K562 (cell line): ENCODE data around the gene PLPP1. TPM values are rescaled to one million over a fixed set of nuclear protein-coding genes. Genes with fewer than 3 reads are reported as not detected.

Source experiments
- ATAC-seq: fragments of 200-7000 bp; cut with Tn5 transposase; 3 replicates; pipeline ENCODE4 v1.9.1; 2020; ENCODE audit warnings: moderate library complexity
- BruUV-seq: library from RNA; stranded (reverse); fragments of 400-500 nt; replicated peaks from 2 replicates; lab custom pipeline; 2021; lab: Mats Ljungman, UMichigan
- CTCF ChIA-PET: fragments of 300-600 bp; formaldehyde crosslinking; extraction: SDS; loops from one replicate; lab custom pipeline; 2021; ENCODE audit warnings: low intra/inter-chr PET ratio; lab: Yijun Ruan, JAX
- POLR2A ChIA-PET: fragments of 300-600, 350-650 bp; sonication (Branson Sonifier 250); formaldehyde crosslinking; extraction: SDS; loops from one replicate; lab custom pipeline; 2021; ENCODE audit warnings: antibody characterized with exemption, inconsistent platforms; lab: Yijun Ruan, JAX
- DNase-seq, 4 experiments: peaks; one replicate each; pipeline versions ENCODE4 v3.0.0 to v3.0.0-alpha.2; 2011 to 2018; ENCODE audit warnings: low spot score in 3 of 4, mixed read lengths in 3 of 4; ENCODE audit errors: extremely low read depth in 1 of 4
- FAIRE-seq: peaks from 2 replicates; lab custom pipeline; 2011; peaks lifted over from hg19 to GRCh38; lab: Jason Lieb, UNC
- H2AFZ ChIP-seq: 2 replicates; pipeline ENCODE4 v1.6.0; 2011; ENCODE audit warnings: low read depth, low read length, control low read depth, inconsistent platforms
- H3K27ac ChIP-seq: fragments of 200-600 bp; 3 replicates; pipeline ENCODE4 v1.8.0; 2011; ENCODE audit warnings: low read depth, mild to moderate bottlenecking, control low read depth, inconsistent platforms, low read length, moderate library complexity, mixed read lengths; ENCODE audit errors: extremely low read depth
- H3K27me3 ChIP-seq, 2 experiments: fragments of 300-600 bp in 1 of 2; 2 replicates in 1 of 2; 3 replicates in 1 of 2; pipeline versions ENCODE4 v1.6.0 to v1.8.0; 2011; ENCODE audit warnings: inconsistent platforms in 2 of 2, low read length in 2 of 2, mild to moderate bottlenecking in 1 of 2, mixed read lengths in 1 of 2, moderate library complexity in 1 of 2; ENCODE audit not compliant: control insufficient read depth in 2 of 2, insufficient read depth in 2 of 2
- H3K36me3 ChIP-seq: fragments of 300-600 bp; 3 replicates; pipeline ENCODE4 v1.8.0; 2011; ENCODE audit warnings: mild to moderate bottlenecking, low read length, inconsistent platforms; ENCODE audit not compliant: control insufficient read depth, insufficient read depth
- H3K4me1 ChIP-seq, 2 experiments: fragments of 200-600 bp in 1 of 2; replicated peaks in 1 of 2; 2 replicates in 1 of 2; 3 replicates in 1 of 2; pipeline versions ENCODE4 v1.5.1 to v1.8.0; 2011; ENCODE audit warnings: inconsistent platforms in 2 of 2, low read length in 2 of 2, mild to moderate bottlenecking in 1 of 2, mixed read lengths in 1 of 2, moderate library complexity in 1 of 2; ENCODE audit not compliant: control insufficient read depth in 2 of 2, insufficient read depth in 2 of 2
- H3K4me2 ChIP-seq: 2 replicates; pipeline ENCODE4 v1.6.1; 2011; ENCODE audit warnings: low read length, control low read depth, inconsistent platforms, mixed read lengths; ENCODE audit not compliant: insufficient read depth
- H3K4me3 ChIP-seq: fragments of 200-600 bp; sonication (generic), shearing (Covaris generic); 2 replicates; pipeline ENCODE4 v1.5.1; 2016; ENCODE audit warnings: control low read depth, inconsistent platforms
- H3K79me2 ChIP-seq: fragments of 200-600 bp; 3 replicates; pipeline ENCODE4 v1.8.0; 2011; ENCODE audit warnings: low read length, inconsistent platforms; ENCODE audit not compliant: control insufficient read depth, insufficient read depth
- H3K9ac ChIP-seq, 2 experiments: 2 replicates each; pipeline versions ENCODE4 v1.6.0 to v1.6.1; 2011; ENCODE audit warnings: low read depth in 2 of 2, low read length in 2 of 2, control low read depth in 1 of 2, inconsistent platforms in 1 of 2, mild to moderate bottlenecking in 1 of 2, mixed read lengths in 1 of 2; ENCODE audit not compliant: insufficient read depth in 1 of 2
- H3K9me1 ChIP-seq: one replicate; pipeline ENCODE4 v1.6.0; 2011; ENCODE audit warnings: inconsistent platforms, mild to moderate bottlenecking, low read length, moderate library complexity; ENCODE audit not compliant: control insufficient read depth, insufficient read depth
- H3K9me3 ChIP-seq: replicated peaks from 2 replicates; pipeline ENCODE4 v1.5.1; 2011; ENCODE audit warnings: low read depth, low read length, inconsistent platforms; ENCODE audit not compliant: control insufficient read depth, insufficient read depth
- H4K20me1 ChIP-seq: replicated peaks from 2 replicates; pipeline ENCODE4 v1.6.1; 2011; ENCODE audit warnings: low read length, inconsistent platforms, mixed read lengths; ENCODE audit not compliant: control insufficient read depth, insufficient read depth
- CLOCK ChIP-seq: fragments of 250-450 bp; sonication (Bioruptor Pico); IDR thresholded peaks from 2 replicates; pipeline ENCODE4 v1.4.0; 2020; ENCODE audit warnings: mild to moderate bottlenecking, moderate library complexity, borderline replicate concordance
- CUX1 ChIP-seq: fragments of 200-800 bp; sonication (Bioruptor generic); IDR thresholded peaks from 2 replicates; pipeline ENCODE4 v1.6.1; 2016; ENCODE audit warnings: missing genetic modification characterization, missing compliant biosample characterization
- GTF2B ChIP-seq: IDR thresholded peaks from 2 replicates; pipeline ENCODE4 v1.6.1; 2011; ENCODE audit not compliant: insufficient read length; ENCODE audit errors: extremely low read depth
- ILF3 ChIP-seq: fragments of 450-650 bp; IDR thresholded peaks from 2 replicates; pipeline ENCODE4 v1.6.1; 2018; ENCODE audit warnings: antibody characterized with exemption, mild to moderate bottlenecking, moderate library complexity, borderline replicate concordance
- MTF1 ChIP-seq: fragments of 250-450 bp; sonication (Bioruptor Pico); IDR thresholded peaks from 2 replicates; pipeline ENCODE4 v1.9.0; 2021; ENCODE audit warnings: moderate library complexity, mild to moderate bottlenecking, inconsistent platforms, borderline replicate concordance
- MXI1 ChIP-seq: IDR thresholded peaks from 2 replicates; pipeline ENCODE4 v1.6.1; 2011; ENCODE audit warnings: low read depth, mild to moderate bottlenecking, improper control_type of control experiment, low read length
- NR3C1 ChIP-seq: sonication (generic); formaldehyde crosslinking; IDR thresholded peaks from 2 replicates; pipeline ENCODE4 v1.8.1; 2022; ENCODE audit warnings: missing genetic modification reagents
- PML ChIP-seq: IDR thresholded peaks from 2 replicates; pipeline ENCODE4 v1.6.1; 2012; ENCODE audit warnings: low read length, inconsistent platforms
- RBFOX2 ChIP-seq: fragments of 200-400 bp; formaldehyde crosslinking; IDR thresholded peaks from 2 replicates; pipeline ENCODE4 v1.6.1; 2017; ENCODE audit warnings: low read depth, mild to moderate bottlenecking, low read length, moderate library complexity
- SETDB1 ChIP-seq: IDR thresholded peaks from one replicate; pipeline ENCODE4 v1.6.1; 2012; ENCODE audit warnings: low read length, control low read depth, inconsistent platforms
- ZNF23 ChIP-seq: fragments of 250-450 bp; sonication (Bioruptor Pico); IDR thresholded peaks from 2 replicates; pipeline ENCODE4 v1.4.0; 2020; ENCODE audit warnings: mild to moderate bottlenecking
- ZNF436 ChIP-seq: fragments of 250-450, 450-650 bp; sonication (Bioruptor Pico); formaldehyde crosslinking; IDR thresholded peaks from 2 replicates; pipeline ENCODE4 v1.7.0; 2020; ENCODE audit warnings: mild to moderate bottlenecking
- ZNF76 ChIP-seq: fragments of 250-450 bp; sonication (Bioruptor Pico); IDR thresholded peaks from 2 replicates; pipeline ENCODE4 v1.4.0; 2020; ENCODE audit warnings: mild to moderate bottlenecking, moderate library complexity, borderline replicate concordance
- ZNF79 ChIP-seq: fragments of 250-450 bp; sonication (Bioruptor Pico); IDR thresholded peaks from 2 replicates; pipeline ENCODE4 v1.4.0; 2020; ENCODE audit warnings: low read depth, mild to moderate bottlenecking, moderate library complexity
- ZSCAN32 ChIP-seq: fragments of 450-650 bp; formaldehyde crosslinking; IDR thresholded peaks from 2 replicates; pipeline ENCODE4 v1.4.0; 2020; ENCODE audit warnings: mild to moderate bottlenecking, moderate library complexity
- WGBS: fragments of 100-300 bp; shearing (Covaris generic); methylation state at CpG from one replicate; pipeline ENCODE4 v1.1.6; 2016; ENCODE audit warnings: low coverage, mixed read lengths; ENCODE audit not compliant: insufficient coverage; ENCODE audit errors: missing lambda C conversion rate; 5-methylcytosine and 5-hydroxymethylcytosine counted together
- in situ Hi-C: fragments of 300-500 bp; cut with MboI; formaldehyde crosslinking; loops from 4 replicates; pipeline ENCODE4 v1.15.0; 2018; ENCODE audit warnings: inconsistent platforms, mixed read lengths
- intact Hi-C: fragments of 100-400 bp; cut with micrococcal nuclease; formaldehyde crosslinking; loops from 2 replicates; pipeline ENCODE4 v1.14.2; 2022
- polyA plus RNA-seq, 8 experiments: library from polyadenylated mRNA; depleted of rRNA in 4 of 8; stranded (reverse) in 5 of 8; unstranded in 3 of 8; fragments of >200 nt; fragmentation: Nextera tagmentation in 2 of 8; fragmentation: Illumina TruSeq in 1 of 8; extraction: Ambion mirVana in 2 of 8; extraction: Trizol in 1 of 8; gene quantifications; 2 replicates each; pipeline versions ENCODE4 v1.2.1 to v1.2.3, GENCODE V29; 2011 to 2014; ENCODE audit warnings: inconsistent platforms in 1 of 8, missing spikeins in 1 of 8
- total RNA-seq, 7 experiments: library from RNA; depleted of rRNA in 6 of 7; stranded (reverse); fragments of >200 nt in 6 of 7; fragmentation: Illumina TruSeq in 2 of 7; extraction: Trizol in 2 of 7; gene quantifications; 2 replicates each; pipeline versions ENCODE4 v1.2.1 to v1.2.3, GENCODE V29; 2011 to 2021; ENCODE audit warnings: low replicate concordance in 1 of 7

Gene PLPP1
- total and polyA plus RNA-seq, 9 of the 15 experiments (the other 6 are each of a cell fraction or from before 2014, with no cell fraction given) = 0.04 to 0.24 (median 0.04) TPM; not detected in 6

- CTCF ChIA-PET = no interaction called here
- BruUV-seq = no TSS peak
Observed at GRCh38 chr5:55437859-55438206, 96.9 kb downstream of the PLPP1 start.

More at GRCh38 chr5:55437859-55438206, 96.9 kb downstream of the PLPP1 start:
- DNase-seq (no peak), ATAC-seq (no peak), FAIRE-seq (no peak)
- H3K27ac ChIP-seq = no peak overlapping the region
- H3K4me3 ChIP-seq = no peak overlapping the region
- H3K9me1 ChIP-seq = no peaks in the 10 kb centered on the region
- no peaks in the 10 kb centered on the region for H4K20me1 ChIP-seq
- no peak overlapping the region for H3K4me2 ChIP-seq
- POLR2A ChIA-PET = no interaction called here
- TF ChIP-seq ZSCAN32 (CRISPR knock-in tag) = no peak
- TF ChIP-seq ZNF436 (CRISPR knock-in tag) = no peak
- TF ChIP-seq ZNF79 (CRISPR knock-in tag) = no peak
- no peak for TF ChIP-seq GTF2B
- no peak for TF ChIP-seq MTF1 (CRISPR knock-in tag)
- TF ChIP-seq PML = no peak
- TF ChIP-seq RBFOX2 = no peak
- TF ChIP-seq MXI1 = no peak
- no peak for TF ChIP-seq ZNF23
- TF ChIP-seq ZNF76 (CRISPR knock-in tag) = no peak
- no peak for TF ChIP-seq SETDB1
- no peak for TF ChIP-seq CUX1 (CRISPR knock-in tag)
- TF ChIP-seq CLOCK = no peak
- no peak for TF ChIP-seq NR3C1
- TF ChIP-seq ILF3 = no peak
- intact Hi-C loops (no loop called here), in situ Hi-C loops (no loop called here)
- 44% methylated on average over 2 of the region's 2 CpGs for WGBS
- H2AFZ ChIP-seq = no peak overlapping the region
- H3K36me3 ChIP-seq = no peaks in the 10 kb centered on the region
- H3K4me1 ChIP-seq = peaks cover 0 to 5% of the 10 kb centered on the region in 2 experiments; a peak in 2 of 5 replicates
- H3K27me3 ChIP-seq = no peaks in the 10 kb centered on the region
- H3K79me2 ChIP-seq = no peaks in the 10 kb centered on the region
- no peak overlapping the region for H3K9ac ChIP-seq
- peaks cover 7% of the 10 kb centered on the region for H3K9me3 ChIP-seq
